Measurements from ENCODE around the gene IGFBP3.

DNA sequence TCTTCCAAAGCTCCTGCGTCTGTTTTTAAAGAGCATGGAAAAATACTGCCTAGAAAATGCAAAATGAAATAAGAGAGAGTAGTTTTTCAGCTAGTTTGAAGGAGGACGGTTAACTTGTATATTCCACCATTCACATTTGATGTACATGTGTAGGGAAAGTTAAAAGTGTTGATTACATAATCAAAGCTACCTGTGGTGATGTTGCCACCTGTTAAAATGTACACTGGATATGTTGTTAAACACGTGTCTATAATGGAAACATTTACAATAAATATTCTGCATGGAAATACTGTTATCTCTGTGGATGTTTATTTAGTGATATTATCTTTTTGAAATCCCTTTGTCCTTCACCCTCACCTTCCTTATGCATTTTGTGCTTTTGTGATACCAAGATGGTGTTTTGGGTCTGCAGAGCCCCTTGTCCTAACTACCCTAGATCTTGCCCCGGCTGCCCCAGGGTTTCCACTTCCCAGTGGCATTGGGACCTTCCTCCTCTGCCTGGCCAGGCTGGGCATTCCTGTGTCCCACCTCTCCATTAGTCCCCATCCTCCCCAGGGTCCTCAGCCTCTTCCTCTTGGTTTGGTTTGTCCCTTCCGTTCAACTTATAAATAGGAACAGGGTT, 27.6 kb downstream of the IGFBP3 start:
- TF ChIP-seq, protein P1, sequence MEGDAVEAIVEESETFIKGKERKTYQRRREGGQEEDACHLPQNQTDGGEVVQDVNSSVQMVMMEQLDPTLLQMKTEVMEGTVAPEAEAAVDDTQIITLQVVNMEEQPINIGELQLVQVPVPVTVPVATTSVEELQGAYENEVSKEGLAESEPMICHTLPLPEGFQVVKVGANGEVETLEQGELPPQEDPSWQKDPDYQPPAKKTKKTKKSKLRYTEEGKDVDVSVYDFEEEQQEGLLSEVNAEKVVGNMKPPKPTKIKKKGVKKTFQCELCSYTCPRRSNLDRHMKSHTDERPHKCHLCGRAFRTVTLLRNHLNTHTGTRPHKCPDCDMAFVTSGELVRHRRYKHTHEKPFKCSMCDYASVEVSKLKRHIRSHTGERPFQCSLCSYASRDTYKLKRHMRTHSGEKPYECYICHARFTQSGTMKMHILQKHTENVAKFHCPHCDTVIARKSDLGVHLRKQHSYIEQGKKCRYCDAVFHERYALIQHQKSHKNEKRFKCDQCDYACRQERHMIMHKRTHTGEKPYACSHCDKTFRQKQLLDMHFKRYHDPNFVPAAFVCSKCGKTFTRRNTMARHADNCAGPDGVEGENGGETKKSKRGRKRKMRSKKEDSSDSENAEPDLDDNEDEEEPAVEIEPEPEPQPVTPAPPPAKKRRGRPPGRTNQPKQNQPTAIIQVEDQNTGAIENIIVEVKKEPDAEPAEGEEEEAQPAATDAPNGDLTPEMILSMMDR (IDR thresholded peaks at IDR 0.05; ENCODE audit: low read length) = no peak
- TF ChIP-seq EZH2phosphoT487 (IDR thresholded peaks at IDR 0.05; ENCODE audit: low read length) = no peak

Data from MM.1S (cell line).